GM12878 (cell line): ENCODE measurements around the gene GMDS.

Source experiments
- CTCF ChIP-seq, 3 experiments: IDR thresholded peaks in 2 of 3; conservative IDR thresholded peaks in 1 of 3; 2 replicates each; pipeline ENCODE4 v1.5.1; 2011; ENCODE audit warnings: low read depth in 3 of 3, low read length in 3 of 3, mild to moderate bottlenecking in 3 of 3, control low read depth in 2 of 3, moderate library complexity in 2 of 3, inconsistent platforms in 1 of 3, mixed read lengths in 1 of 3; ENCODE audit not compliant: control insufficient read depth in 2 of 3, insufficient read depth in 1 of 3; ENCODE audit errors: extremely low read depth in 1 of 3
- JUND ChIP-seq: IDR thresholded peaks from 2 replicates; pipeline ENCODE4 v1.6.1; 2012; ENCODE audit warnings: low read depth, mild to moderate bottlenecking, low read length, improper control_type of control experiment, moderate library complexity
- KLF5 ChIP-seq: fragments of 450-650 bp; IDR thresholded peaks from 2 replicates; pipeline ENCODE4 v1.6.1; 2014; ENCODE audit warnings: mild to moderate bottlenecking; ENCODE audit not compliant: partially characterized antibody
- MAX ChIP-seq: IDR thresholded peaks from 2 replicates; pipeline ENCODE4 v1.6.1; 2012; ENCODE audit warnings: low read depth, low read length, improper control_type of control experiment
- ZNF24 ChIP-seq: fragments of 450-650 bp; IDR thresholded peaks from 2 replicates; pipeline ENCODE4 v1.6.1; 2017; ENCODE audit warnings: antibody characterized with exemption, mild to moderate bottlenecking

GRCh38 chr6:2259574-2259973 lies 14.2 kb upstream of the GMDS start:
- no peak for TF ChIP-seq CTCF (IDR thresholded peaks at IDR 0.05 in 2 of 3, conservative IDR thresholded peaks at IDR 0.05 in 1 of 3; ENCODE audit: control insufficient read depth in 2 of 3, extremely low read depth in 1 of 3, insufficient read depth in 1 of 3, low read depth in 3 of 3, low read length in 3 of 3)
- TF ChIP-seq KLF5, result no peak
- TF ChIP-seq MAX, result no peak
- no peak for TF ChIP-seq ZNF24
- TF ChIP-seq JUND, result no peak
